Ecto neural progenitor cell (in vitro differentiated cells): ENCODE measurements around the gene ACAD11.

Source experiments
- DNase-seq: peaks from one replicate; pipeline ENCODE4 v3.0.0-alpha.2; 2018; ENCODE audit warnings: low spot score

Gene ACAD11

GRCh38 chr3:132555306-132556035 lies 104.1 kb downstream of the ACAD11 start:
- DNase-seq = no peak

- no peak for DNase-seq
These were observed 105.2 kb downstream of the ACAD11 start for GRCh38 chr3:132554437-132554836.

GRCh38 chr3:132553826-132554225 lies 105.8 kb downstream of the ACAD11 start:
- no peak for DNase-seq

- DNase-seq = no peak
These were observed 108.9 kb downstream of the ACAD11 start for GRCh38 chr3:132550579-132551305.

- DNase-seq = no peak
These were observed 109.6 kb downstream of the ACAD11 start for GRCh38 chr3:132549890-132550578.

GRCh38 chr3:132549169-132549568 lies 110.4 kb downstream of the ACAD11 start:
- DNase-seq = no peak

GRCh38 chr3:132545471-132545870 lies 114.1 kb downstream of the ACAD11 start:
- no peak for DNase-seq

- no peak for DNase-seq
These were observed 115.5 kb downstream of the ACAD11 start for GRCh38 chr3:132544130-132544529.

- no peak for DNase-seq
These were observed 116.4 kb downstream of the ACAD11 start for GRCh38 chr3:132543011-132543739.

- DNase-seq = no peak
These were observed 117.0 kb downstream of the ACAD11 start for GRCh38 chr3:132542577-132542976.

- DNase-seq = no peak
These were observed 119.9 kb downstream of the ACAD11 start for GRCh38 chr3:132539681-132540080.

GRCh38 chr3:132538072-132538471 lies 121.5 kb downstream of the ACAD11 start:
- DNase-seq = no peak

GRCh38 chr3:132537297-132537696 lies 122.3 kb downstream of the ACAD11 start:
- DNase-seq = no peak

GRCh38 chr3:132536442-132537153 lies 123.0 kb downstream of the ACAD11 start:
- DNase-seq = no peak

GRCh38 chr3:132535575-132536441 lies 123.8 kb downstream of the ACAD11 start:
- peak; percentile 68 for DNase-seq

- no peak for DNase-seq
These were observed 129.0 kb downstream of the ACAD11 start for GRCh38 chr3:132530624-132531023.

- DNase-seq = no peak
These were observed 137.3 kb downstream of the ACAD11 start for GRCh38 chr3:132522353-132522752.

- DNase-seq = no peak
These were observed 137.7 kb downstream of the ACAD11 start for GRCh38 chr3:132521901-132522300.

- no peak for DNase-seq
These were observed 139.7 kb downstream of the ACAD11 start for GRCh38 chr3:132519914-132520313.

GRCh38 chr3:132517311-132517710 lies 142.3 kb downstream of the ACAD11 start:
- DNase-seq = no peak

GRCh38 chr3:132513057-132513456 lies 146.6 kb downstream of the ACAD11 start:
- DNase-seq = no peak
